HCEC 1CT (cell line): ENCODE results near the gene USP53.
"Not testable (repeated sequence)": the region's sequence is repeated elsewhere in the genome, so short reads cannot be mapped to it uniquely, and the experiment has no call there.

Experiments
- DNase-seq: peaks from one replicate; pipeline ENCODE4 v3.0.0-alpha.2; 2017

USP53 gene

GRCh38 chr4:119328695-119329094 is 116.2 kb downstream of the USP53 start:
- DNase-seq, result no peak

- no peak for DNase-seq
Measured at GRCh38 chr4:119329835-119330620, 117.5 kb downstream of the USP53 start.

- DNase-seq, result not testable (repeated sequence)
Measured at GRCh38 chr4:119336332-119336979, 123.9 kb downstream of the USP53 start.

GRCh38 chr4:119337010-119337409 is 124.5 kb downstream of the USP53 start:
- no peak for DNase-seq

- not testable (repeated sequence) for DNase-seq
Measured at GRCh38 chr4:119339895-119340294, 127.4 kb downstream of the USP53 start.

- not testable (repeated sequence) for DNase-seq
Measured at GRCh38 chr4:119343293-119343692, 130.8 kb downstream of the USP53 start.
